HL-60/S4 treated with retinoic acid at 250 ng/mL for 4 days and 3 days (cell line): ENCODE data around the gene RBP5.

Source experiments
- in situ Hi-C: fragments of 300-500 bp; cut with MboI; formaldehyde crosslinking; loops from 2 replicates; pipeline ENCODE4 v1.7.0; 2022; ENCODE audit warnings: low sequenced_read_pairs

Gene RBP5

GRCh38 chr12:7128681-7129286, at the start of gene RBP5:
Gene RBP5, minus strand, starts transcription at chr12:7128889. Its CDS starts 114 bp downstream, at chr12:7128775.
- in situ Hi-C loops: no loop called here

- in situ Hi-C loops: no loop called here
These were observed 49.8 kb upstream of the RBP5 start for GRCh38 chr12:7178481-7178880.

GRCh38 chr12:7176595-7176994, 47.9 kb upstream of the RBP5 start:
- in situ Hi-C loops: no loop called here

GRCh38 chr12:7175493-7175892, 46.8 kb upstream of the RBP5 start:
- in situ Hi-C loops: no loop called here

- in situ Hi-C loops: no loop called here
These were observed 43.2 kb upstream of the RBP5 start for GRCh38 chr12:7171854-7172253.

- in situ Hi-C loops: no loop called here
These were observed 41.3 kb upstream of the RBP5 start for GRCh38 chr12:7169951-7170350.

- in situ Hi-C loops: no loop called here
These were observed 34.0 kb upstream of the RBP5 start for GRCh38 chr12:7162691-7163114.

GRCh38 chr12:7161811-7162210, 33.1 kb upstream of the RBP5 start:
- in situ Hi-C loops: no loop called here

- in situ Hi-C loops: no loop called here
These were observed 32.6 kb upstream of the RBP5 start for GRCh38 chr12:7161327-7161726.

GRCh38 chr12:7160183-7160582, 31.5 kb upstream of the RBP5 start:
- in situ Hi-C loops: no loop called here

- in situ Hi-C loops: no loop called here
These were observed 30.3 kb upstream of the RBP5 start for GRCh38 chr12:7158781-7159609.

- in situ Hi-C loops: no loop called here
These were observed 28.7 kb upstream of the RBP5 start for GRCh38 chr12:7157391-7157790.

GRCh38 chr12:7156259-7157197, 27.8 kb upstream of the RBP5 start:
- in situ Hi-C loops: no loop called here

- in situ Hi-C loops: no loop called here
These were observed 26.9 kb upstream of the RBP5 start for GRCh38 chr12:7155471-7156034.

GRCh38 chr12:7154901-7155470, 26.3 kb upstream of the RBP5 start:
- in situ Hi-C loops: no loop called here

GRCh38 chr12:7154042-7154441, 25.4 kb upstream of the RBP5 start:
- in situ Hi-C loops: no loop called here

- in situ Hi-C loops: no loop called here
These were observed 24.1 kb upstream of the RBP5 start for GRCh38 chr12:7152818-7153217.

GRCh38 chr12:7151532-7151931, 22.8 kb upstream of the RBP5 start:
- in situ Hi-C loops: no loop called here

- in situ Hi-C loops: no loop called here
These were observed 22.2 kb upstream of the RBP5 start for GRCh38 chr12:7150841-7151240.

- in situ Hi-C loops: no loop called here
These were observed 21.7 kb upstream of the RBP5 start for GRCh38 chr12:7150356-7150755.

- in situ Hi-C loops: no loop called here
These were observed 18.2 kb upstream of the RBP5 start for GRCh38 chr12:7146906-7147305.
